ENCODE results near the gene RAB3A.
"Not testable (repeated sequence)": the region's sequence is repeated elsewhere in the genome, so short reads cannot be mapped to it uniquely, and the experiment has no call there.

The RAB3A gene

DNA sequence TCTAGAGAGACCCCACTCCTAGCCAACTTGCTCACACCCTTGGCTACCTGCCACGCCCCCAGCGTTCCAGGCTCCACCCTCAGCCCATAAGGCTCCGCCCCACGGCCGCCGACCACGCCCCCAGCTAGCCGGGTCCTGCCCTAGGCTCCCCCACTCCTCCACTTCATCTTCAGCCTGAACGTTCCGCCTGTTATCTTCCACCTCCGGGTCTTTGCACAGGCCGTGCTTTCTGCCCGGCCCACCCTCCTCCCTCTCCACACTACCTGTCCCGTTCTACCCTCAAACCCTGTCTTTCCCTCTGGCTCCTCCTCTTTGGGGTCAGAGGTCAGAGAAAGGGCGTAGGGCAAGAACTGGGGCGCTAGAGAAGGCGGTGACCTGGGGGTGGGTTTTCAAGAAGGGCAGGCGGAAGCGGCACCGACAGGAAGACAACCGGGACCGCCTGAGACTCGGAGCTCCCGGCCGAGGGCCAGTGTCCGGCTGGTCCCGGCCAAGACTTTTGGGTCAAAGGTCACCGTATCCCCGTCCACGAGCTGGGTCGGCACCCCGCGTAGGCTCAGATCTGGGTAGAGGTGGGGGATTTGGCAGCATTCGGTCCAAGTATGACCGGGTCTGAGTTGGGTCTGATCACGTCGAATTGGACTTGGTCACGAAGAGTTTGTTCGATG lies 20.1 kb upstream of the RAB3A start:
- DNase-seq, result peak; percentile 72

DNA sequence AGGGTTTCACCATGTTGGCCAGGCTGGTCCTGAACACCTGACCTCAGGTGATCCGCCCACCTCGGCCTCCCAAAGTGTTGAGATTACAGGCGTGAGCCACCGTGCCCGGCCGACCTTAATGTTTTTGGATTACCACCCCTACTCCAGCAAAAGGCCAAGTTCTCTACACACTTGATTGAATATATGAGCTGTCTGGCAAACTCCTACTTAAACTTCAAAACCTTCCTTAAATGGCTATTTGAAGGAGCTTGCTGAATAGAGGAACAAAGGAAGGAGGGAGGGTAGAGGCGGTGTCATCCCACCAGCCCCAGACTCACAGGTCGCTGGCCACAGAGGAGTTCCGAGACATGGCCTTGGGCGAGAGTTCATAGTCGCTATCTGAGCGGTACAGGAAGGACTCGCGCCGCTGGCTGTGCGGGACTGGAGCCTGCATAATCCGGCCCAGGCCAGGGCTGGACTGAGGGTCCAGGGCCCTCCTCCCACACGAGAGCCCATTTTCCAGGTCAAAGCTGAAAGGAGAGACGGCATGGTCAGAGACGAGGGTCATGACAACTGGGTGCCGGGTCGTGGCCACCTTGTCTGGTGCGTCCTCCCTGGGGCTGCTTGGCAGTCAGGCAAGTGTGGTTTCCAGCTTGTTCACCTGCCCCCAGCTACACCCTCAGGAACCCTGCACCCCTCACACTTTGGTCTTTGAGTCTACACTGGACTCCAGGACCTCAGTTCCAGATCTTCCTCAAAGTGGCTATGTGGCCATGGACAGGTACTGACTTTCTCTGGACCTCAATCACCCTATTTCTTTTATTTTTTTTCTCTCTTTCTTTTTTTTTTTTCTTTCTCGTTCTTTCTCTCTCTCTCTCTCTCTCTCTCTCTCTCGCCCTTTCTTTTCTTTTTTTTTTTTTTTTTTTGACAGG lies 18.2 kb upstream of the RAB3A start:
- no peak for DNase-seq

DNA sequence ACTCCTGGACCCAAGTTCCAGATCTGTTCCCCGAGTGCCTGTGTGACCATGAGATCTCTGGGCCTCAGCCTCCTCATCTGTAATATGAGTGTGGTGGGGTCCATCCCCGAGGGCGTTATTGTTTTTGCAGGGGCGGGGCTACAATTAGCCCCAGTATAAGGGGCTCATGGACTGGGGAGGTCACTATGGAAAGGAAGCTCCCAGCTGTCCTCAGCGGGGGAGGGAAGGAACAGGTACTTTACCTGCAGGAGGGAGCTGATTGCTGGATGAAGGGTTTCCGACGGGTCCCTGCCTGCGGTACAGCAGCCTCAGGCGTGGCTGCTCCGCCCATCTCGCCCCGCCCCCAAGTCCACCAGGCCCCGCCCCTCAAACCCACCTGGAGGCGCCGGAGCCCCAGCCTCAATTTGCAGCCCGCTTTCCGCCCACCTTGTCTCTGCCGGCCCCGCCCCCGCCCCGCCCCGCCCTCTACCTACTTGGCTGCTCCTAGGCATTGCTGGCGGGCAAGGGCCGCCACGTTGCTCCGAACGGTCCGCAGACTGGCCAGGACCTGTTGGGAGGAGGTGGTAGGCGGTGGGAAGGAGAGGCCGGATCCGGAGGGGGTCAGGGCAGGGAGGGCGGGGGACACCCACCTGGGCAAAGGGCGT lies 16.9 kb upstream of the RAB3A start:
- no peak for DNase-seq

DNA sequence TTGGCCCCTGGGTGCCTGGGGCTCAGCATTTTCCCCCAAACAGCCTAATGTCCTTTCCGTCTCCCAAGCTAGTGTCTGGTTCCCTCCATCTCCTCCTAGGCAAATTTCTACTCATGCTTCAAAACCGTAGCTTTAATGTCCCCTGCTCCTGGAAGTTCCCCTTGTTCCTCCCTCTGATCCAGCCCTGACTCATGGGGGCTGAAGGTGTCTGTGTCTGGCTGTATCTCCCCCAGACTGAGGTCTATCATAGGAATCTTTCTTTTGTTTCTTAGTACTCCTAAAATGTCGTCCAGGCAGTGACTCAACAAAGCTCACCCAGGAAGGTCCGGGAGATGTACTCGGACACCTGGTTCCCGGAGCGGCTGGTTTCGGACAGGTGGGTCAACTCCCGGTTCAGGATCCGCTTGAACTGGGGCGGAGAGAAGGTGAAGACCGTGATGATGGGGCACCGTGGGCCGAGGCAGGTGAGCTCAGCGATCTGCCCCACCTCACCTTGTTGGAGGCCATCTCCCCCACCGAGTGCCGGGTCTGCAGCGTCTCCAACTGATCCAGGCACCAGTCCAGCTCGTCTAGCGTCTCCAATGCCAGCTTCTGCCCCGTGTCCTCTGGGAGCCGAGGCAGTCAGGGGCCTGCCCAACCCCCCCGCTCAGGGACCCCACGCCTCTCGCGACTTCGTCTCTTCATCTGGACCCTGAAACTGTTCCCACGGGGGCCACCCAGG lies 16.2 kb upstream of the RAB3A start:
- DNase-seq, result no peak

DNA sequence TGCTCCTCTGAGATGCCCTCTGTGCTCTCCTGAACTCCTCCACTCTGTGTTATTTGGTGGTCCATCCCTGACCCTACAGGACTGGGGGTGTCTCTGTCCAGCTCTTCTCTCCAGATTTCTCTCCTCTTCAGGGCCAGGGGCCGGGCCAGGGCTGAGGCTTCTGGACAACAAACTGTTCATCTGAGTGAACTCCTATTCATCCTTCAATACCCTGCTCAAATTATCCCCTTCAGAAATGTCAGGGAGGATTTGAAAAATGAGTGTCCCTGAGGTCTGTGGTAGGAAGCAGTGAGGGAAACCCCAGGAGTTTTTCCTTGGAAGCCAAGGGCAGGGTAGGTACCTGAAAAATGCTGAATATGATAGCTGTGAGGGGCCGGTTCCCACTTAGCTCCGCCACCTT lies 14.8 kb upstream of the RAB3A start:
- DNase-seq, result no peak

DNA sequence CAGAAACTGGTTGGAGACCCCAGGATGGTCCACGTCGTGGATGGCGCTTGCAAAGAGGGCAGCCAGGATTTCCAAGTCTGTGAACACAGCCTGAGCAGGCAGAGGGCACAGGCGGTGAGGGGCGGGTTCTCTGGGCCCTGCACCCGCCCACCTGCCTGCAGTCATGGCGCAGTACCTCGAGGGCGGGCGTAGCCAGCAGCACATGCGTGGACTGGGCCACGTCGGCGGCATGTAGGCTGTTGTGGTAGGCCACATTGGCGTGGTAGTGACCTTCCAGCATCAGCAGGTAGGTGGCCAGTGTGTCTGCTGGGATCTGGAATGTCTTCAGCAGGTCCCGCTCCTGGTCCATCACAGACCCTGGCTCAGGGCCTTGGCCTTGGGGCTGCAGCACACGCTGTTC lies 14.3 kb upstream of the RAB3A start:
- no peak for DNase-seq

DNA sequence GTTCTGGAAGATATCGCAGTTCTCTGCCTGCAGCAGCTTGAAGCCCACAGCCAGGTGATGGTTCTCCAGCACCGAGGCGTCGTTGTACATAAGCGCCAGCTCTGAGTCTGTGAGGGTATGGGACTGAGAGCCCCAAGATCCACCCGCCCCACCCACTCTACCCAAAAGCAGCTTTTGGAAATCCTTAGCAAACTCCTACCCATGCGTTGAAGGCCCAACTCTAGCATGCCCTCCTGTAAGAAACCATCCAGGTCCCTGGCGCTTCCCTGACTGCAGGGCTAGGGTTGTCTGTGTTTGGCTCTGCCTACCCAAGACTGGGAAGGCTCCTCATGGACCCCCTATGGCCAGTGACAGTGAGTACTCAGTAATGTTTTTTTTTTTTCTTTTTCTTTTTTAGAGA lies 12.9 kb upstream of the RAB3A start:
- no peak for DNase-seq

DNA sequence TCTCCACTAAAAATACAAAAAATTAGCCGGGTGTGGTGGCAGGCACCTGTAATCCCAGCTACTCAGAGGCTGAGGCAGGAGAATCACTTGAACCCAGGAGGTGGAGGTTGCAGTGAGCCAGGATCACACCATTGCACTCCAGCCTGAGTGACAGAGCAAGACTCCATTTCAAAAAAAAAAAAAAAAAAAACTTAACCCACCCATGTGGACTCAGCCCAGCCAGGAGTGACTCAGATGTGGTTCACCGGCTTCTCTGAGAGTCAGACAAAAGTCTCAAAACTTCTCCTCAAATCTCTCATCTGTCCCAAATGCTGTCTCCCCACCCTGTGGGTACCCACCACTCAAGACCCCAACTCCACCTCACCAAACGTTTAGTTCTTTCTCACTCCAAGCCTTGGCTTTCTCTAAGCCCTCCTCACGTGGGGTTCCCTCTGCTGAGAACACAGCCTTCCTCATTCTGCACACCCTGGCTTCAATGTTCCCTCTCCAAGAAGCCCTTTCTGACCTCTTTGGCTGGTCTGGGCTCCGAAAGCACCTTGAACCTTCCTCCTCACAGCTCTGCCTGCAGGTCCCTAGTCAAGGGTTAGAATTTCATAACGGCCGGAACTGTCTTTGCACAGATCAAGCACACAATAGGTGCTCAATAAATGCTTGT lies 11.1 kb upstream of the RAB3A start:
- no peak for DNase-seq

DNA sequence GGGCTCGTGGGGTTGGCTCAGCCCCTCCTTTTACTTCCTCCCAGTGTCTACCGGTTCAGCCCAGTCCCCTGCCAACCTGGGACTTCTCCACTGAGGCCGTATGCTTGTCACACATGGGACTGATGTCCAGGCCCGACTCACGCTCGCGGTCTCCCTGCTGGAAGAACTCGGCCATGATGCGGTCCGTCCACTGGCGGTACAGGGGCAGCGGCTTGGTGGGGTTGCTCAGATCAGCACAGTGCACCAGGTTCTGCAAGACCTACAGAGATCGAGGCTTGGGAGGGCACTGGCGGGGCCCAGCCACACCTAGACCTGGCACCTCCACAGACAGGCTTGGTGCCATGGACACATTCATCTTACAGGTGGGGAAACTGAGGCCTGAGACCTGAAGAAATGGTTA lies 7.8 kb upstream of the RAB3A start:
- no peak for DNase-seq

DNA sequence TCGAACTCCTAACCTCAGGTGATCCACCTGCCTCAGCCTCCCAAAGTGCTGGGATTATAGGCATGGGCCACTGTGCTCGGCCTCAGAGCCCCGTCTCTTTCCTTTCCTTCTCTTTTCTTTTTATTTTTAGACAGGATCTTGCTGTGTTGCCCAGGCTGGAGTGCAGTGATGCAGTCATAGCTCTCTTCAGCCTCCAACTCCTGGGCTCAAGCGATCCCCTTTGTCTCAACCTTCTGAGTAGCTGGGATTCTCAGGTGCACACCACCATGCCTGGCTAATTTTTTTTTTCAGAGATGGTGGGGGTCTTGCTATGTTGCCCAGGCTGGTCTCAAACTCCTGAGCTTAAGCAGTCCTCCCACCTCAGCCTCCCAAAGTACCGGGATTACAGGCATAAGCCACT lies 6.1 kb upstream of the RAB3A start:
- not testable (repeated sequence) for DNase-seq

DNA sequence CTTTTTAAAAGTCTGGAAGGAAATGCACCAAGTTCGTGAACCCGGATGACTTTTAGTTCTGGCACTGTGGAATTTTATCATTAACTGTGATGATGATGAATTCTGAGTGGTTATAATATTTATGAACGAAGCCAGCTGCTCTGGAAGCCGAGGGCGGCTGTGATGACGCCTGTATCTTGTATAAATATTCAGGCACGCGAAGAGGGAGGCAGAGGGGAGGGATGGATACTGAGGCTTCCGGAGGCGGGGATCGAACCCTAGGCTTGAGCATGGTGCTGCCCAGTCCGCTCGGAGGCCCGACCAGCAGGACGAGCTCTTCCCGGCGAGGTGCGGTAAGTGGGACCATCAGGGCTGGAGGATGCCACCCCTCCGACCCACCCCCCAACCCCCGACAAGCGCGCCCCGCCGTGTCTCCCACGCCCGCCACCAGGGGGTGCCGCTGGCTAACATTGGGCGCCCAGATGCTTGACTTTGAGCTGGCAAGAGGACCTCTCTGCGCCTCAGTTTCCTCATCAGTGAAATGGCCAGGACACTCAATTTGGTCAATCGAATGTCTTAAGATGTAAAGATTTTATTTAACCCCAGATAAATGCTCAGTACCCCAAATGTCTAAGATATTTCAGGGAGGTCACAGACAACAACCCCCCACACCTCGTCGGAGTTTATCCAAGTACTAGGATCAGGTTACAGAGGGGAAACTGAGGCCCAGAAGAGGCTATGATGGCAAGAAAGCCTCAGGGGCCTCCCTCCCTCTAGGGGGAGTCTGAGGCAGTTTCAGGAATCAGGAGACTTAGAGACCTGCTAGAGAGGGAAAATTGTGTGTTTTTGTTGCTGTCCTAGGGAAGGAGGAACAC lies 4.5 kb upstream of the RAB3A start:
- peak; percentile 85 for DNase-seq

DNA sequence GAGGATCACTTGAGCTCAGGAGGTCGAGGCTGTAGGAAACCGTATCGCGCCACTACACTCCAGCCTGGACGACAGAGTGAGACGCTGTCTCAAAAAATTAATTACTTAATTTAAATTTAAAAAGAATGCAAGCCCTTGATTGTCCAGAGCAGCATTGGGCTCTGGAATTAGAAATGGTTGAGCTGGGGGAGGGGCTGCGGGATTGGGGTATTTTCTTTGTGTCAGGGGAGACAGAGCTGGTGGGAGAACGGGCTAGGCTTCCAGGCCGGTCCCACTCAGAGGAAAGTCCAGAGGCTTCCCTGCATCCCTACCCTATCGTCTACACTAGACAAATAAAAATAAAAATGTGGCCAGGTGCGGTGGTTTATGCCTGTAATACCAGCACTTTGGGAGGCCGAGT lies 2.2 kb upstream of the RAB3A start:
- DNase-seq, result no peak

DNA sequence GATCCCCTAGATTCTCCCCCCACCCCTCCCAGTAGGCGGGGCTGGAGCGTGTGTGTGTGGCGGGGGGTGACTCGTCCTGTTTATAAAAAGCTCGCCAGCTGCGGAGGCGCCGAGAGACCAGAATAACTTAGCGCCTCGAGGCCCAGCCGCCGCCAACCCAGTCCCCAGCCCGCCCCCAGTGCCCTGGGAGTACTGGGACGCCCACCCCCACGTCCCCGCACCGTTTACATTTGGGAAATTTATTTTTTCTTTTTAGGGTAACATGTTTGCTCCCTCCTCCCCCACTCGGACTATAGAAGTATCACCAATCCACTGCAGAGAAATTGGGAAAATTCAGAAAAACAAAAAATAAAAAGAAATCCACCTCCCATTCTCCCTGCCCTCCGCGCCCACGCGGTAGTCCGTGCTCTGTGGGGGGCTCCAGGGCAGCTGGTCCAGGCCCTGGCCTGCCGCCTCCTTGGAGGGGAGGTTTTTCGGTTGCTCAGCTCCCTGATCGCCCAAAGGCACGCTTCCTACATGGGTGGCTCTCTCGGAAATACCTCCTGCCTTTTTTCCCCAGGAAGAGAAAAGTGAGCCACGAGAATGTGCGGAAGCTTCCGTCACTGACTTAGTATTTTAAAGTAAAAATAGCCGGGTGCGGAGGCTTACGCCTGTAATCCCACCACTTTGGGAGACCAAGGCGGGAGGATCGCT lies 1.5 kb upstream of the RAB3A start:
- peak; percentile 84 for DNase-seq

DNA sequence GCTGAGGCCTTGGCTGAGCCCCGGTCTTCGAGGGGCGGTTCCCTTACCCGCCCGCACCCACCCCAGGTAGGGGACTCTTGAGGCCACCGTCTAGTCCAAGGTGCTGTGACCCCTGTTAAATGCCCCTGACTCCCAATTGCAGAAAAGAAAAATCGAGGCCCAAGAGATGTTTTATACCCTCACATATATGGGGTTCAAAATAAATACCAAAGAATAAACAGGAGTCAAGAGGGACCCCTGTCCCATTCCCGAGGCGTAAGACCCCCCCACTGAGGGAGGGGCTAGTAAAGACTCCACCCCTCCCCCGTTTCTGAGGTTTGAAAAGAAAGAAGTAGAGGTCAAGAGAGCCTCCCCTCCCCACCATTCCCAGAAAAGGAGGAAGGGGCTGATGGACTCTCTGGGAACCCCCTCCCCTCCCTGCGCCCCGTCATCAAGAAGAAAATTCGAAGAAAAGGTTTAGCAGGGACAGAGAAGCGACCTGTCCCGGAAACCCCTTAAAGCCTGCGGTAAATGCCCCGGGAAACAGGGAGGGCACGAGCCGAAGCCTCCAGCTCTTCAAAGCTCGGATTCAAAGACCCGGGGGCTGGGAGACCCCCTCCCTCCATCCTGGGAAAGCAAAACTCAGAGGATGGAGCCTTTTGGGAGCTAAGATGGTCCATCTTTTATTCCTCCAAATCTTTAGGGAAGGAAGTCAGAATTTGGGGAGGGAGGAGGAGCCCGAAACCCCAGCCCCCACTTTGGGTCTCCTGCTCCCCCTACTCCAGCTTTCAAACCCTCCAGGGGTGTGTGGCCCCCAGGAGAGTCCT lies 755 bp upstream of the RAB3A start:
- DNase-seq, result peak; percentile 77

DNA sequence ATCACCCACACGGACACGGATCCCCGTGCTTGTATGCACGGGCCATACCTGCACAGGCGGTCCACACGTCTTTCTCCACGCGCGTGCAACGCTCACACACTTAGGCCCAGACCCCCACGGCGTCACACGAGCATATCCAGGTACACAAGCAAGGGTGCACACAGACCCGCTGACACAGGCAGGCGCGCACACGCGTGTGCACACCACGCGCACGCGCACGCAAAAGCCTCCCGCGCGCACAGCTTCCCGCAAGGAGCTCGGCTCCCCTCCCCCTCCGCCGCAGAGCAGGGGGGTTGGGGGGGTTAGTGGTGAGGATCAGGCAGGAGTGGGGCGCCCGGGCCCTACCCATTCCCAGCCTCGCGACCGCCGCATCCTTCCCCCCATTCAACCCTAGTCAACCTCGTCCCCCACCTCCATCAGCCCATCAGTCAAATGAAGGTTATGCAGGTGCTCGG lies 407 bp downstream of the RAB3A start:
- peak; percentile 81 for DNase-seq

DNA sequence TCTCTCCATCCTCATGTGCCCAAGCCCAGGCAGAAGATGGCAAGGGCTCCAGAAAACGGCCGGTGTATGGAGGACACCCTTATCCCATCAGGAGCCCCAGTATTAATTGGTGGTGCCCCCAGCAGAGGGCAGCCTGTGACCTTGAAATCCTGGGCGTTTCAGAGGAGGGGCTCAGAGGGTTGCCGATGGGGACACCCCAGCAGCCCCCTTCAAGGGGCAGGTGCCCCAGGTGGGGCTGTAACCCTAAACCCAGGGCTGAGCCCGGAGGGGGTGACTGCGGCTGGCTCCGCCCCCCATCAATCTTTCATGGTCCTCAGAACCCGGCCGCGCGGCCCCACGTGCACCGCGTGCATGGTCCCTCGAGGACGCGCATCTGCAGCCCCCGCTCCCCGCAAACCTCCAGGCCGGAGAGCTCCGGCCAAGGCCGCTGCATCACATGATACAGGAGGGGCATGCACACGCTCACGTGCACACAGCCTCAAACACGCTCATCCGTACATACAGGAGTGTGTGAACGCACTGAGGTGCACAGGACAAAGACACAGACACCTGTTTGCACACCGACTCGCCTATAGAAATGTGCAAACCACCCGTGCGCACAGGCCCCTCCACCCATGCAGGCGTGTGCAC lies 949 bp downstream of the RAB3A start:
- DNase-seq, result peak; percentile 71

DNA sequence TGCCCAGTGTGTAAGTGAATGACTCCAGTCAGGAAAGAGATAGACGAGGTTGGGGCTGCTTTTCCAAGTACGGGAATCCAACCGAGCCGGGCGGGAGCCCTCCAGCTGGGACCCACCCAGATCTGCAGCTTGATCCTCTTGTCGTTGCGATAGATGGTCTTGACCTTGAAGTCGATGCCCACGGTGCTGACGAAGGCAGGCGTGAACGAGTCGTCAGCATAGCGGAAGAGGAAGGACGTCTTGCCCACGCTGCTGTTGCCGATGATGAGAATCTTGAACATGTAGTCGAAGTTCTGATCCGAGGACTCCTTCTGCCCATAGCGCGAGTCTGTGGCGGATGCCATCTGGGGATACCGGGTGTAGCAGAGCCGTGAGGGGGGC lies 1.5 kb downstream of the RAB3A start:
- no peak for DNase-seq

DNA sequence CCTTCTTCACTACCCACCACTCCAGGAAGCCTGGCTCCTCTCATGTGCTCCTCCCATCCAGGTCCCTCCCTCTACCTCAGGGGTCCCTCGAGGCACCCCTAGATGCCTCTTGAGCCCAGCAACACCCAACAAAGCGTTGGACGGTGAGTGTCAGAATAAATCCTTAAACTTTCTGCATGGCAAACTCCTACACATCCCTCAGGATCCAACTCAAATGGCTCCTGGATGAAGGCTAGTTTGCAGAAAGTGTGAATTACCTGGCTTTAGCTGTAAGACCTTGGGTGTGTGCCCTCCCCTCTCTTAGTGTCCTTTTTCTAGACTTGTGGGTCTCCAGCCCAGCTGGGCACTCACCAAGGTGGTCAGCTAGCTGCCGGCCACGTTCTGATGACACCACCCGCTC lies 5.5 kb downstream of the RAB3A start:
- DNase-seq, result no peak

DNA sequence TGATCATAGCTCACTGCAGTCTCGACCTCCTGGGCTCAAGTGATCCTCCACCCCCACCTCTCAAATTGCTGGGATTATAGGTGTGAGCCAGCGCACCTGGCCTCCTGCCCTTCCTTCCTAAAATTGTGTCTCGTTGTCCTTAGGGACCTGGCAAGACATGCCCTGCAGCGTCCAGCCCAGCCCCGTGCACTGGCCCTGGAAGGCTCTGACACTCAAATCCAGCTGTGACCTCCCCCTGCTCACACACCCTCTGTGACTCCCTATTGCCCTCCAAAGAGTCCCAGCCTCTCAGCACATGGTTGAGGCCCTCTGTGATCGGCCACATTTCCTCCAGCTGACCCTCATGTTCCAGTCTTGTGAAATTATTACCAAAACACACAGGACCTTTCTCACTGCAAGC lies 5.9 kb downstream of the RAB3A start:
- DNase-seq, result no peak

DNA sequence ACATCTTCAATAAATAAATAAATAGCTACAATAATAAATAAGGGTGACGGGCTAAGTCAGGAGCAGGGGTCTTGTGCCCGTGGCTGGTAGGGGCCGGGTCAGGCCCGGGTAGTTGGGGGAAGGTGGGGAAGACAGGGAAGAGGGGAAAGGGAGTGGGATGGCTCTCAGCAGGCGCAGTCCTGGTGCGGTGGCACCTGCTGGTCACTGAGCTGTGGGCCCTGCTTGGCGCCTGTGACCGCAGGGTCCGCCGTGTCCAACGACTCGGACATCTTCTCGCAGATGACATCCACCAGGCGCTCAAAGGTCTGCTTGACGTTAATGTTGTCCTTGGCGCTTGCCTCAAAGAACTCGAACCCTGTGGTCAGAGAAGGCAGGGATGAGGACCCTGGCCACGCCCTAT lies 6.5 kb downstream of the RAB3A start:
- DNase-seq, result no peak
